ENCODE data around the gene BMPR1A.

The BMPR1A gene

GRCh38 chr10:86855513-86855912, 99.1 kb downstream of the BMPR1A start:
- H3K4me3 ChIP-seq (ENCODE audit: low read depth, low read length) = no peak overlapping the region
- no peak for TF ChIP-seq CTCF (IDR thresholded peaks at IDR 0.05; ENCODE audit: insufficient read depth, low read length, missing control alignments)
- POLR2A ChIA-PET = no interaction called here
- no peak for DNase-seq (ENCODE audit: low read depth, low spot score)
- CTCF ChIA-PET = no interaction called here

GRCh38 chr10:86856156-86856555, 99.7 kb downstream of the BMPR1A start:
- no peak overlapping the region for H3K4me3 ChIP-seq (ENCODE audit: low read depth, low read length)
- TF ChIP-seq CTCF (IDR thresholded peaks at IDR 0.05; ENCODE audit: insufficient read depth, low read length, missing control alignments) = no peak
- no peak for DNase-seq (ENCODE audit: low read depth, low spot score)
- CTCF ChIA-PET = no interaction called here
- POLR2A ChIA-PET = no interaction called here

GRCh38 chr10:86857128-86857721, 100.8 kb downstream of the BMPR1A start:
- H3K4me3 ChIP-seq (ENCODE audit: low read depth, low read length) = no peak overlapping the region
- no peak for DNase-seq (ENCODE audit: low read depth, low spot score)
- CTCF ChIA-PET = no interaction called here
- no peak for TF ChIP-seq CTCF (IDR thresholded peaks at IDR 0.05; ENCODE audit: insufficient read depth, low read length, missing control alignments)
- POLR2A ChIA-PET = no interaction called here

- no peak for DNase-seq (ENCODE audit: low read depth, low spot score)
- H3K4me3 ChIP-seq (ENCODE audit: low read depth, low read length) = no peak overlapping the region
- CTCF ChIA-PET = interaction anchor here (1.3 kb wide), 1 partner anchor 42 kb away, joined by 5 read pairs; no protein-coding TSS in a partner anchor
- TF ChIP-seq CTCF (IDR thresholded peaks at IDR 0.05; ENCODE audit: insufficient read depth, low read length, missing control alignments) = no peak
- POLR2A ChIA-PET = interaction anchor here (0.6 kb wide), 1 partner anchor 32 kb away, joined by 3 read pairs; no protein-coding TSS in a partner anchor
These were observed 101.6 kb downstream of the BMPR1A start for GRCh38 chr10:86858011-86858410.

GRCh38 chr10:86861351-86861750, 104.9 kb downstream of the BMPR1A start:
- POLR2A ChIA-PET = no interaction called here
- no peak overlapping the region for H3K4me3 ChIP-seq (ENCODE audit: low read depth, low read length)
- no peak for TF ChIP-seq CTCF (IDR thresholded peaks at IDR 0.05; ENCODE audit: insufficient read depth, low read length, missing control alignments)
- no peak for DNase-seq (ENCODE audit: low read depth, low spot score)
- CTCF ChIA-PET = no interaction called here

- ChIA-PET POLR2A (no interaction called here), CTCF (no interaction called here)
- TF ChIP-seq CTCF (IDR thresholded peaks at IDR 0.05; ENCODE audit: insufficient read depth, low read length, missing control alignments) = no peak
- H3K4me3 ChIP-seq (ENCODE audit: low read depth, low read length) = no peak overlapping the region
- no peak for DNase-seq (ENCODE audit: low read depth, low spot score)
These were observed 106.0 kb downstream of the BMPR1A start for GRCh38 chr10:86862373-86862772.
